Panc1 (cell line): Measurements from ENCODE around the gene TLE5. TPM values are rescaled to one million over a fixed set of nuclear protein-coding genes. Genes with fewer than 3 reads are reported as not detected.

Source experiments
- ATAC-seq: fragments of 200-7000 bp; cut with Tn5 transposase; 2 replicates; pipeline ENCODE4 v1.9.1; 2020; ENCODE audit warnings: mild to moderate bottlenecking, moderate library complexity
- BruUV-seq: library from RNA; stranded (reverse); fragments of 400-500 nt; replicated peaks from 2 replicates; lab custom pipeline; 2021; lab: Mats Ljungman, UMichigan
- CTCF ChIA-PET: fragments of 300-600 bp; sonication (Branson Sonifier 250); formaldehyde crosslinking; loops from one replicate; lab custom pipeline; 2022; ENCODE audit warnings: antibody characterized with exemption; lab: Charles Lee
- POLR2A ChIA-PET: fragments of 300-600 bp; sonication (Branson Sonifier 250); formaldehyde crosslinking; loops from one replicate; lab custom pipeline; 2022; ENCODE audit warnings: antibody characterized with exemption; lab: Charles Lee
- DNase-seq: peaks from one replicate; pipeline ENCODE4 v3.0.0-alpha.2; 2010; ENCODE audit warnings: low read depth, low spot score
- H3K27ac ChIP-seq: 2 replicates; pipeline ENCODE4 v1.5.1; 2011; ENCODE audit warnings: mild to moderate bottlenecking, low read length, inconsistent platforms
- H3K27me3 ChIP-seq: fragments of 200-500 bp; sonication (Bioruptor generic); 2 replicates; pipeline ENCODE4 v1.6.0; 2014; ENCODE audit warnings: low read length, inconsistent platforms; ENCODE audit not compliant: control insufficient read depth, insufficient read depth
- H3K36me3 ChIP-seq: fragments of 200-500 bp; sonication (Bioruptor generic); 2 replicates; pipeline ENCODE4 v1.5.1; 2014; ENCODE audit warnings: inconsistent platforms, mild to moderate bottlenecking, low read length, moderate library complexity; ENCODE audit not compliant: control insufficient read depth, insufficient read depth
- H3K4me1 ChIP-seq: 2 replicates; pipeline ENCODE4 v1.5.1; 2011; ENCODE audit warnings: inconsistent platforms, mild to moderate bottlenecking, low read length, moderate library complexity; ENCODE audit not compliant: control insufficient read depth, insufficient read depth
- H3K4me3 ChIP-seq, 2 experiments: 2 replicates each; pipeline ENCODE4 v1.5.1; 2011 to 2012; ENCODE audit warnings: low read depth in 2 of 2, low read length in 2 of 2, mild to moderate bottlenecking in 2 of 2, inconsistent platforms in 1 of 2, moderate library complexity in 1 of 2
- H3K9me3 ChIP-seq: fragments of 200-500 bp; sonication (Bioruptor generic); 2 replicates; pipeline ENCODE4 v1.5.1; 2014; ENCODE audit warnings: low read depth, mild to moderate bottlenecking, inconsistent platforms, low read length, moderate library complexity; ENCODE audit not compliant: control insufficient read depth, insufficient read depth
- CTCF ChIP-seq: fragments of 450-650 bp; IDR thresholded peaks from 2 replicates; pipeline ENCODE4 v1.5.1; 2017; ENCODE audit warnings: mild to moderate bottlenecking
- POLR2AphosphoS5 ChIP-seq: IDR thresholded peaks from 2 replicates; pipeline ENCODE4 v1.6.1; 2012; ENCODE audit warnings: mild to moderate bottlenecking, low read depth, low read length, moderate library complexity
- REST ChIP-seq, 2 experiments: IDR thresholded peaks; 2 replicates each; pipeline ENCODE4 v1.6.1; 2011 to 2012; ENCODE audit warnings: low read depth in 2 of 2, control low read depth in 1 of 2, low read length in 1 of 2, mild to moderate bottlenecking in 1 of 2, moderate library complexity in 1 of 2; ENCODE audit not compliant: insufficient read depth in 1 of 2
- SIN3A ChIP-seq: IDR thresholded peaks from 2 replicates; pipeline ENCODE4 v1.6.1; 2012; ENCODE audit warnings: low read depth, mild to moderate bottlenecking, low read length, moderate library complexity, borderline replicate concordance; ENCODE audit not compliant: insufficient read depth
- TCF7L2 ChIP-seq: IDR thresholded peaks from 2 replicates; pipeline ENCODE4 v1.6.1; 2011; ENCODE audit warnings: mild to moderate bottlenecking, low read depth, low read length, inconsistent platforms
- in situ Hi-C: cut with HindIII; loops from 2 replicates; pipeline ENCODE4 v1.10.0; 2016; ENCODE audit warnings: low sequenced_read_pairs, low pct_unique_long_range_greater_than_20kb
- intact Hi-C: fragments of 100-400 bp; cut with micrococcal nuclease; formaldehyde crosslinking; loops from one replicate; pipeline ENCODE4 v1.10.0; 2022; ENCODE audit not compliant: unreplicated experiment
- total RNA-seq: library from RNA; stranded (reverse); gene quantifications from one replicate; pipeline ENCODE4 v1.2.1, GENCODE V29; 2021; ENCODE audit not compliant: unreplicated experiment

The TLE5 gene
- total RNA-seq, 1 experiment from 2014 or later = 287 TPM

GRCh38 chr19:3024870-3025548, 37.3 kb downstream of the TLE5 start:
- TF ChIP-seq TCF7L2 (no peak), POLR2AphosphoS5 (no peak), REST (IDR thresholded peaks at IDR 0.05; ENCODE audit: insufficient read depth in 1 of 2, low read depth in 2 of 2, low read length in 1 of 2) (no peak), CTCF (no peak), SIN3A (no peak)
- ATAC-seq (no peak), DNase-seq (no peak)
- ChIA-PET POLR2A (no interaction called here), CTCF (no interaction called here)
- Histone ChIP-seq H3K27me3 (no peaks in the 10 kb centered on the region; the same call in 1 of the 2 replicates), H3K36me3 (no peaks in the 10 kb centered on the region), H3K4me1 (no peaks in the 10 kb centered on the region), H3K9me3 (no peaks in the 10 kb centered on the region), H3K27ac (no peak overlapping the region), H3K4me3 (no peak overlapping the region)
- no TSS peak for BruUV-seq
- intact Hi-C loops = no loop called here
- in situ Hi-C loops = no loop called here

- Histone ChIP-seq H3K27me3 (no peaks in the 10 kb centered on the region; the same call in 1 of the 2 replicates), H3K36me3 (no peaks in the 10 kb centered on the region), H3K27ac (no peak overlapping the region), H3K4me3 (no peak overlapping the region), H3K9me3 (no peaks in the 10 kb centered on the region), H3K4me1 (no peaks in the 10 kb centered on the region)
- in situ Hi-C loops (no loop called here), intact Hi-C loops (no loop called here)
- POLR2A ChIA-PET = no interaction called here
- CTCF ChIA-PET = no interaction called here
- no peak for ATAC-seq
- no peak for DNase-seq
- no peak for TF ChIP-seq SIN3A
- no peak for TF ChIP-seq POLR2AphosphoS5
- TF ChIP-seq REST (IDR thresholded peaks at IDR 0.05; ENCODE audit: insufficient read depth in 1 of 2, low read depth in 2 of 2, low read length in 1 of 2) = no peak
- no peak for TF ChIP-seq TCF7L2
- no peak for TF ChIP-seq CTCF
- no TSS peak for BruUV-seq
Measured at GRCh38 chr19:3024509-3024869, 37.8 kb downstream of the TLE5 start.
